WTC11 (cell line): ENCODE measurements around the gene GPR39.

ENCODE experiments used
- ESRRA ChIP-seq: sonication (generic); formaldehyde crosslinking; IDR thresholded peaks from 2 replicates; pipeline ENCODE4 v1.8.1; 2022; ENCODE audit warnings: mild to moderate bottlenecking, missing genetic modification reagents, borderline replicate concordance
- FOXP1 ChIP-seq: sonication (generic); formaldehyde crosslinking; IDR thresholded peaks from 2 replicates; pipeline ENCODE4 v1.8.0; 2022; ENCODE audit warnings: missing genetic modification reagents, mild to moderate bottlenecking, moderate library complexity, borderline replicate concordance
- KAT7 ChIP-seq: sonication (generic); formaldehyde crosslinking; IDR thresholded peaks from 2 replicates; pipeline ENCODE4 v1.8.1; 2023; ENCODE audit warnings: missing genetic modification reagents, mild to moderate bottlenecking, borderline replicate concordance
- NFE2L1 ChIP-seq: sonication (generic); formaldehyde crosslinking; IDR thresholded peaks from 2 replicates; pipeline ENCODE4 v1.8.1; 2023; ENCODE audit warnings: missing genetic modification reagents
- NFYB ChIP-seq: sonication (generic); formaldehyde crosslinking; conservative IDR thresholded peaks from 2 replicates; pipeline ENCODE4 v1.8.0; 2022; ENCODE audit warnings: low read depth, missing genetic modification reagents
- SMAD3 ChIP-seq: sonication (generic); formaldehyde crosslinking; IDR thresholded peaks from 2 replicates; pipeline ENCODE4 v1.8.0; 2022; ENCODE audit warnings: missing genetic modification reagents, mild to moderate bottlenecking, borderline replicate concordance
- SP1 ChIP-seq: sonication (generic); formaldehyde crosslinking; conservative IDR thresholded peaks from 2 replicates; pipeline ENCODE4 v1.8.1; 2022; ENCODE audit warnings: missing genetic modification reagents
- ZNF138 ChIP-seq: sonication (generic); formaldehyde crosslinking; conservative IDR thresholded peaks from 2 replicates; pipeline ENCODE4 v1.8.1; 2022; ENCODE audit warnings: mild to moderate bottlenecking, moderate library complexity, missing genetic modification reagents
- TF ChIP-seq, protein P1 (sequence below): sonication (generic); formaldehyde crosslinking; IDR thresholded peaks from 2 replicates; pipeline ENCODE4 v1.8.0; 2023; ENCODE audit warnings: missing genetic modification reagents, mild to moderate bottlenecking, borderline replicate concordance
- TF ChIP-seq, protein P2 (sequence below): fragments of 200-600 bp; IDR thresholded peaks from 2 replicates; pipeline ENCODE4 v1.8.0; 2022; ENCODE audit warnings: antibody characterized with exemption
- TF ChIP-seq, protein P3 (sequence below): sonication (generic); formaldehyde crosslinking; IDR thresholded peaks from 2 replicates; pipeline ENCODE4 v1.8.0; 2022; ENCODE audit warnings: mild to moderate bottlenecking, missing genetic modification reagents
- TF ChIP-seq, protein P4 (sequence below): sonication (generic); formaldehyde crosslinking; conservative IDR thresholded peaks from 2 replicates; pipeline ENCODE4 v1.8.1; 2022; ENCODE audit warnings: mild to moderate bottlenecking, missing genetic modification reagents
- TF ChIP-seq, protein P5 (sequence below): sonication (generic); formaldehyde crosslinking; IDR thresholded peaks from 2 replicates; pipeline ENCODE4 v1.8.1; 2023; ENCODE audit warnings: mild to moderate bottlenecking, missing genetic modification reagents, moderate library complexity
- TF ChIP-seq, protein P6 (sequence below): sonication (generic); formaldehyde crosslinking; IDR thresholded peaks from 2 replicates; pipeline ENCODE4 v1.8.0; 2022; ENCODE audit warnings: mild to moderate bottlenecking, missing genetic modification reagents

DNA sequence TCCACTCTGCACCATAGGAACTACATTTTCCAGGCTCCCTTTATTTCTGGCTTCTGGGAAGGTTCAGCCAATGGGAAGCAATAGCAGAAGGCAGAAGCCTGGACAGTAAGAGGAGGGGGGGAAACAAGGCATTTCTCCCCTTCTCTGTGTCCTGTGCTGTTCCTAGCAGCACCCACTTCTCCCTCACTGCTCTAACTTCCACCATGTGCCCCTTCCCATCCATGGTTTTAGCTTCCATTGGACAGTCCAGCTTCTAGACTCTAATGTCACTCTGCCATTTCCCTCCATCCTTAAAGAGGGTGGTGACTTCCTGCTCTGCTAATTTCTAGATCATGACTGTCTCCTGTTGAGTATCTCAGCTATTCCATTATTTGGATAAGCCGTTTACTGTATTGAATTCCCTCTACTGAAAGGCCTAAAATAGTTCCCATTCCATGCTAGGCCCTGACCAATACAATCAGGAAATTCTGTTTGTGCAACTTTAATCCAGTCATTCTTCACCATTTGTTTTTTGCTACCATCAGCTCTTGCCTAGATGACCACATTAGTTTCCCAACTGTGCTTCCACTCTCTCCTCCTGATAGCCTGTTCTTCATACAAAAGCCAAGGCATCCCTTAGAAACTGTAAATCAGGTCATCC is 274.2 kb downstream of the GPR39 start:
- TF ChIP-seq, protein P1, sequence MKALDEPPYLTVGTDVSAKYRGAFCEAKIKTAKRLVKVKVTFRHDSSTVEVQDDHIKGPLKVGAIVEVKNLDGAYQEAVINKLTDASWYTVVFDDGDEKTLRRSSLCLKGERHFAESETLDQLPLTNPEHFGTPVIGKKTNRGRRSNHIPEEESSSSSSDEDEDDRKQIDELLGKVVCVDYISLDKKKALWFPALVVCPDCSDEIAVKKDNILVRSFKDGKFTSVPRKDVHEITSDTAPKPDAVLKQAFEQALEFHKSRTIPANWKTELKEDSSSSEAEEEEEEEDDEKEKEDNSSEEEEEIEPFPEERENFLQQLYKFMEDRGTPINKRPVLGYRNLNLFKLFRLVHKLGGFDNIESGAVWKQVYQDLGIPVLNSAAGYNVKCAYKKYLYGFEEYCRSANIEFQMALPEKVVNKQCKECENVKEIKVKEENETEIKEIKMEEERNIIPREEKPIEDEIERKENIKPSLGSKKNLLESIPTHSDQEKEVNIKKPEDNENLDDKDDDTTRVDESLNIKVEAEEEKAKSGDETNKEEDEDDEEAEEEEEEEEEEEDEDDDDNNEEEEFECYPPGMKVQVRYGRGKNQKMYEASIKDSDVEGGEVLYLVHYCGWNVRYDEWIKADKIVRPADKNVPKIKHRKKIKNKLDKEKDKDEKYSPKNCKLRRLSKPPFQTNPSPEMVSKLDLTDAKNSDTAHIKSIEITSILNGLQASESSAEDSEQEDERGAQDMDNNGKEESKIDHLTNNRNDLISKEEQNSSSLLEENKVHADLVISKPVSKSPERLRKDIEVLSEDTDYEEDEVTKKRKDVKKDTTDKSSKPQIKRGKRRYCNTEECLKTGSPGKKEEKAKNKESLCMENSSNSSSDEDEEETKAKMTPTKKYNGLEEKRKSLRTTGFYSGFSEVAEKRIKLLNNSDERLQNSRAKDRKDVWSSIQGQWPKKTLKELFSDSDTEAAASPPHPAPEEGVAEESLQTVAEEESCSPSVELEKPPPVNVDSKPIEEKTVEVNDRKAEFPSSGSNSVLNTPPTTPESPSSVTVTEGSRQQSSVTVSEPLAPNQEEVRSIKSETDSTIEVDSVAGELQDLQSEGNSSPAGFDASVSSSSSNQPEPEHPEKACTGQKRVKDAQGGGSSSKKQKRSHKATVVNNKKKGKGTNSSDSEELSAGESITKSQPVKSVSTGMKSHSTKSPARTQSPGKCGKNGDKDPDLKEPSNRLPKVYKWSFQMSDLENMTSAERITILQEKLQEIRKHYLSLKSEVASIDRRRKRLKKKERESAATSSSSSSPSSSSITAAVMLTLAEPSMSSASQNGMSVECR (CRISPR knock-in tag), result no peak
- TF ChIP-seq KAT7 (no peak), ZNF138 (CRISPR knock-in tag) (no peak), SP1 (CRISPR knock-in tag) (no peak), NFYB (CRISPR knock-in tag) (no peak), NFE2L1 (CRISPR knock-in tag) (no peak), SMAD3 (no peak), ESRRA (CRISPR knock-in tag) (no peak), FOXP1 (CRISPR knock-in tag) (no peak)
- TF ChIP-seq, protein P2, sequence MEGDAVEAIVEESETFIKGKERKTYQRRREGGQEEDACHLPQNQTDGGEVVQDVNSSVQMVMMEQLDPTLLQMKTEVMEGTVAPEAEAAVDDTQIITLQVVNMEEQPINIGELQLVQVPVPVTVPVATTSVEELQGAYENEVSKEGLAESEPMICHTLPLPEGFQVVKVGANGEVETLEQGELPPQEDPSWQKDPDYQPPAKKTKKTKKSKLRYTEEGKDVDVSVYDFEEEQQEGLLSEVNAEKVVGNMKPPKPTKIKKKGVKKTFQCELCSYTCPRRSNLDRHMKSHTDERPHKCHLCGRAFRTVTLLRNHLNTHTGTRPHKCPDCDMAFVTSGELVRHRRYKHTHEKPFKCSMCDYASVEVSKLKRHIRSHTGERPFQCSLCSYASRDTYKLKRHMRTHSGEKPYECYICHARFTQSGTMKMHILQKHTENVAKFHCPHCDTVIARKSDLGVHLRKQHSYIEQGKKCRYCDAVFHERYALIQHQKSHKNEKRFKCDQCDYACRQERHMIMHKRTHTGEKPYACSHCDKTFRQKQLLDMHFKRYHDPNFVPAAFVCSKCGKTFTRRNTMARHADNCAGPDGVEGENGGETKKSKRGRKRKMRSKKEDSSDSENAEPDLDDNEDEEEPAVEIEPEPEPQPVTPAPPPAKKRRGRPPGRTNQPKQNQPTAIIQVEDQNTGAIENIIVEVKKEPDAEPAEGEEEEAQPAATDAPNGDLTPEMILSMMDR, result no peak
- TF ChIP-seq, protein P3, sequence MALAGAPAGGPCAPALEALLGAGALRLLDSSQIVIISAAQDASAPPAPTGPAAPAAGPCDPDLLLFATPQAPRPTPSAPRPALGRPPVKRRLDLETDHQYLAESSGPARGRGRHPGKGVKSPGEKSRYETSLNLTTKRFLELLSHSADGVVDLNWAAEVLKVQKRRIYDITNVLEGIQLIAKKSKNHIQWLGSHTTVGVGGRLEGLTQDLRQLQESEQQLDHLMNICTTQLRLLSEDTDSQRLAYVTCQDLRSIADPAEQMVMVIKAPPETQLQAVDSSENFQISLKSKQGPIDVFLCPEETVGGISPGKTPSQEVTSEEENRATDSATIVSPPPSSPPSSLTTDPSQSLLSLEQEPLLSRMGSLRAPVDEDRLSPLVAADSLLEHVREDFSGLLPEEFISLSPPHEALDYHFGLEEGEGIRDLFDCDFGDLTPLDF (CRISPR knock-in tag), result no peak
- TF ChIP-seq, protein P4, sequence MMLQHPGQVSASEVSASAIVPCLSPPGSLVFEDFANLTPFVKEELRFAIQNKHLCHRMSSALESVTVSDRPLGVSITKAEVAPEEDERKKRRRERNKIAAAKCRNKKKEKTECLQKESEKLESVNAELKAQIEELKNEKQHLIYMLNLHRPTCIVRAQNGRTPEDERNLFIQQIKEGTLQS (CRISPR knock-in tag), result no peak
- TF ChIP-seq, protein P5, sequence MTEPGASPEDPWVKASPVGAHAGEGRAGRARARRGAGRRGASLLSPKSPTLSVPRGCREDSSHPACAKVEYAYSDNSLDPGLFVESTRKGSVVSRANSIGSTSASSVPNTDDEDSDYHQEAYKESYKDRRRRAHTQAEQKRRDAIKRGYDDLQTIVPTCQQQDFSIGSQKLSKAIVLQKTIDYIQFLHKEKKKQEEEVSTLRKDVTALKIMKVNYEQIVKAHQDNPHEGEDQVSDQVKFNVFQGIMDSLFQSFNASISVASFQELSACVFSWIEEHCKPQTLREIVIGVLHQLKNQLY (CRISPR knock-in tag), result no peak
- TF ChIP-seq, protein P6, sequence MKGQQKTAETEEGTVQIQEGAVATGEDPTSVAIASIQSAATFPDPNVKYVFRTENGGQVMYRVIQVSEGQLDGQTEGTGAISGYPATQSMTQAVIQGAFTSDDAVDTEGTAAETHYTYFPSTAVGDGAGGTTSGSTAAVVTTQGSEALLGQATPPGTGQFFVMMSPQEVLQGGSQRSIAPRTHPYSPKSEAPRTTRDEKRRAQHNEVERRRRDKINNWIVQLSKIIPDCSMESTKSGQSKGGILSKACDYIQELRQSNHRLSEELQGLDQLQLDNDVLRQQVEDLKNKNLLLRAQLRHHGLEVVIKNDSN, result no peak
